AG09309 (cell line): ENCODE results near the gene EDEM2.
"Not testable (repeated sequence)": the region's sequence is repeated elsewhere in the genome, so short reads cannot be mapped to it uniquely, and the experiment has no call there.

ENCODE experiments used
- DNase-seq: peaks from one replicate; pipeline ENCODE4 v3.0.0-alpha.2; 2010; ENCODE audit warnings: low read depth
- H3K4me3 ChIP-seq: 2 replicates; pipeline ENCODE4 v1.5.1; 2011; ENCODE audit warnings: mild to moderate bottlenecking, low read depth, low read length, moderate library complexity; ENCODE audit not compliant: control insufficient read depth
- CTCF ChIP-seq: IDR thresholded peaks from 2 replicates; pipeline ENCODE4 v1.5.1; 2011; ENCODE audit warnings: mild to moderate bottlenecking, low read depth, low read length, inconsistent platforms; ENCODE audit not compliant: insufficient read depth, control insufficient read depth; ENCODE audit errors: missing control alignments

Gene EDEM2, protein sequence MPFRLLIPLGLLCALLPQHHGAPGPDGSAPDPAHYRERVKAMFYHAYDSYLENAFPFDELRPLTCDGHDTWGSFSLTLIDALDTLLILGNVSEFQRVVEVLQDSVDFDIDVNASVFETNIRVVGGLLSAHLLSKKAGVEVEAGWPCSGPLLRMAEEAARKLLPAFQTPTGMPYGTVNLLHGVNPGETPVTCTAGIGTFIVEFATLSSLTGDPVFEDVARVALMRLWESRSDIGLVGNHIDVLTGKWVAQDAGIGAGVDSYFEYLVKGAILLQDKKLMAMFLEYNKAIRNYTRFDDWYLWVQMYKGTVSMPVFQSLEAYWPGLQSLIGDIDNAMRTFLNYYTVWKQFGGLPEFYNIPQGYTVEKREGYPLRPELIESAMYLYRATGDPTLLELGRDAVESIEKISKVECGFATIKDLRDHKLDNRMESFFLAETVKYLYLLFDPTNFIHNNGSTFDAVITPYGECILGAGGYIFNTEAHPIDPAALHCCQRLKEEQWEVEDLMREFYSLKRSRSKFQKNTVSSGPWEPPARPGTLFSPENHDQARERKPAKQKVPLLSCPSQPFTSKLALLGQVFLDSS

GRCh38 chr20:35146920-35147574, at the start of gene EDEM2:
Gene EDEM2 (minus strand): TSS chr20:35147336. CDS start chr20:35147258, 78 bp downstream.
- peak; percentile 78 for DNase-seq
- no peak for TF ChIP-seq CTCF
- H3K4me3 ChIP-seq, result peak within 1 kb of the TSS; percentile 91

GRCh38 chr20:35196313-35196712, 49.2 kb upstream of the EDEM2 start:
- DNase-seq, result no peak
- TF ChIP-seq CTCF, result no peak
- H3K4me3 ChIP-seq, result no peak overlapping the region

DNA sequence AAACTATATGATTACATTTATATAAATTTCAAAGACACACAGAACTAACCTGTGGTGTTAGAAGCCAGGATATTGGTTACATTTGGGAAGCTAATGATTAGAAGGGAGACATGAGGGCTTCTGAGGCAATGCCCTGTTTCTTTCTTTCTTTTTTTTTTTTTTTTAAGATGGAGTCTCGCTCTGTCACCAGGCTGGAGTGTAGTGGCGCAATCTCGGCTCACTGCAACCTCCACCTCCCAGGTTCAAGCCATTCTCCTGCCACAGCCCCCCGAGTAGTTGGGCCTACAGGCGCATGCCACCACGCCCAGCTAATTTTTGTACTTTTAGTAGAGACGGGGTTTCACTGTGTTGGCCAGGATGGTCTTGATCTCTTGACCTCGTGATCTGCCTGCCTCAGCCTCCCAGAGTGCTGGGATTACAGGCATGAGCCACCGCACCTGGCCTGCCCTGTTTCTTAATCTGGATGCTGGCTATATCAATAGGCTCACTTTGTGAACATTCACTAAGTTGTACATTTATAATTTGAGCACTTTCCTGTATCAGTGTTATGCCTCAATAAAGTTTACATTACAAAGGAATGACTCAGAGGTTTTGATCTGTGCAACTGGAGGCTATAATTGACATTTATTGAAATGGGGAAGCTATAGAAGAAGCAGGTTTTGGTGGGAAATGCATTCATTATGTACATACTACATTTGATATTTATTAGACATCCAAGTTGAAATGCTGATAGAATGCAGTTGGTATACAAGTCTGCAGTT, 46.1 kb upstream of the EDEM2 start:
- not testable (repeated sequence) for DNase-seq, H3K4me3 ChIP-seq

DNA sequence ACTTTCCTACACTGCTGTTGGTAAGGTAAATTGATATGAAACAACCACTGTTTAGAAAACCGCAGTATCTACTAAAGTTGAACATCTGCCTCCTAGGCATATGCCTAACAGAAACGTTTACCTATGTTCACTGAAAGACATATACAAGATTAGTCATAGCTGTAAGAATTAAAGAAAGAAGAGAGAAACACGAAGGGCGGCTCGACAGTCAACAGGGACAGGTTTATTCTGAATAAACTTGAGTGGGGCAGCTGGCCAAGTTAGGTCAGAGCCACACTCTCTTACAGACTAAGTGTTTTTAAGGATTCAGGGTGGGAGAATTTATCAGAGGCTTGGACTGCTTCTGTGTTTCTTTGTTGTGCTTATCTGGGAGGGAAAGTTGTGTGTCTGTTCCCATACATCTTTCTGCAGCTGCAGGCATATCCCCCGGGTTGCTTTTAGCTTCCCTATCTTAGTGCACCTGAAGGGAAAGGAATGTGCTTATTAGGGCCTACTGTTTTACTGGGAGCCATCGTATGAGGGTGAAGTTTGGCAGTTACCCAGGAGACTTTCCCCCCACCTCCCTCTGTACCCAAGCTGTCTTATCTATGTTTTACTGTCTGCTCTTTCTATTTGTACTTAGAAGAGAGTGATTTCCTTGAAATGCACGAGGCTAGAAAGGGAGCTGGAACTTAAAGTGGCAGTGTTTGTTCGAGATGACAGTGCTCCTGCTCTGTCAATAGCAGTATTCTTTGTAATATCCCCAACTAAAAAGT, 45.2 kb upstream of the EDEM2 start:
- H3K4me3 ChIP-seq, result no peak overlapping the region
- no peak for TF ChIP-seq CTCF
- no peak for DNase-seq

DNA sequence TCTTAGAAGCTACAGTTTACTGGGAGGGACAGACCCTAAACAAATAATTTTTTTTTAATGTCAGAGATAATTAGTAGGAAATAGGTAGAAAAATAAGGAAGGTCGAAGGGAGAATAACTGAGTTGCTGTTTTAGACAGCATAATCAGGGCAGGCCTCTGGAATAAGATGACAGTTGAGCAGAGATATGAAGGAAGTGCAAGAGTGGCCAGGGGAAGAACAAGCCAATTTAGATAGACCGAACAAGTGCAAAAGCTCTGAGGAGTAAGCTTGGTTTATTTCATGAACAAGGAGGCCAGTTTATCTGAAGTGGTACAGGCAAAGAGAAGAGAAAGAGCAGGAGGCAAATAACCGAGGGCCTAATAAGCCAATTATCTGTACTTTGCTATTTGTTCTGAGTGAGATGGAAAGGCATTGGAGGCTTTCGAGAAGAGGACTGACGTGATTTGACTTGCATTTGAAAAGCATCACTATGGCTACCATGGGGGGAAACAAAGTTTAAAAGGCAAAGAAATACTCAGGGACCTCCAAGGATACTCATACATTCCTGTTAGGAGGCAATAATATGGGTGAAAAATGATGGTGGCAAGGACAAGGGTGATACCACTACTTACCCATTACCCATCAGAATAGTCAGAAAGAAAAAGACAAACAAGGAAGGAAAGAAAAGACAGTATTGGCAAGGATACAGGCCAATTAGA, 44.4 kb upstream of the EDEM2 start:
- DNase-seq, result no peak
- no peak overlapping the region for H3K4me3 ChIP-seq
- no peak for TF ChIP-seq CTCF

GRCh38 chr20:35190556-35190955, 43.4 kb upstream of the EDEM2 start:
- no peak for DNase-seq
- TF ChIP-seq CTCF, result no peak

DNA sequence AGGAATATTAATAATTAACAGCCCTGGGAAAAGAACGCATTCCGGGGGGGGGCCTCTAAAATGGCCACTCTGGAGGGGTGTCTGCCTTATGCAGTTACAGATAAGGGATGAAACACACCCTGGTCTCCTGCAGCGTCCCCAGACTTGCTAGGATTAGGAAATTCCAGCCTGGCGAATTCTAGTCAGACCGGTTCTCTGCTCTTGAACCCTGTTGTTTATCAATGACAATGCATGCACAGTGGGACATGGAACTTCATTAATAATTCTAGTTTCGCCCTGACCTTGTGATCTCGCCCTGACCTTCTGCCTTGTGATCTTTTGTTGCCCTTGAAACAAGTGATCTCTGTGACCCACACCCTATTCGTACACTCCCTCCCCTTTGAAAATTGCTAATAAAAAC, 42.1 kb upstream of the EDEM2 start:
- H3K4me3 ChIP-seq, DNase-seq: not testable (repeated sequence)

More at GRCh38 chr20:35190556-35190955, 43.4 kb upstream of the EDEM2 start:
- no peak overlapping the region for H3K4me3 ChIP-seq
